Upper lobe of left lung (tissue), 4 donors: ENCODE data around the gene CTNNBL1.

Experiments used
- CTCF ChIP-seq, 6 experiments: fragments of 450-650 bp in 4 of 6; fragments of 200-600 bp in 2 of 6; sonication (generic) in 2 of 6; IDR thresholded peaks; one replicate each; pipeline ENCODE4 v1.5.1; 2016 to 2019; ENCODE audit warnings: antibody characterized with exemption in 6 of 6
- POLR2A ChIP-seq, 4 donors: fragments of 450-650 bp; IDR thresholded peaks; one replicate each; pipeline ENCODE4 v1.5.1; 2016 to 2017; ENCODE audit warnings: antibody characterized with exemption in 4 of 4, mild to moderate bottlenecking in 2 of 4
- POLR2AphosphoS5 ChIP-seq, 2 donors: sonication (generic); formaldehyde crosslinking; IDR thresholded peaks; one replicate each; pipeline ENCODE4 v1.5.1; 2017; ENCODE audit warnings: antibody characterized with exemption in 2 of 2

GRCh38 chr20:37804584-37805566 is 111.0 kb downstream of the CTNNBL1 start:
- TF ChIP-seq CTCF (IDR thresholded peaks at IDR 0.05) (no peak), POLR2A (IDR thresholded peaks at IDR 0.05) (no peak), POLR2AphosphoS5 (IDR thresholded peaks at IDR 0.05) (no peak)
